GM19452 (cell line): ENCODE results near the gene HLA-DRB1.
"Not testable (repeated sequence)": the region's sequence is repeated elsewhere in the genome, so short reads cannot be mapped to it uniquely, and the experiment has no call there.

ENCODE experiments used
- ATAC-seq: cut with Tn5 transposase; IDR thresholded peaks from one replicate; pipeline ENCODE4 v1.9.1; 2021; ENCODE audit not compliant: unreplicated experiment

HLA-DRB1 gene

GRCh38 chr6:32589596-32590449, at the start of gene HLA-DRB1:
TSS of gene HLA-DRB1 (minus strand) at chr6:32589848. CDS start at chr6:32589742, 106 bp downstream.
- peak; percentile 84 for ATAC-seq

- ATAC-seq, result no peak
Measured at GRCh38 chr6:32638532-32639219, 49.0 kb upstream of the HLA-DRB1 start.

- ATAC-seq, result no peak
Measured at GRCh38 chr6:32637883-32638282, 48.2 kb upstream of the HLA-DRB1 start.

- ATAC-seq, result peak; percentile 54
Measured at GRCh38 chr6:32637219-32637880, 47.7 kb upstream of the HLA-DRB1 start, which contains the start of gene HLA-DQA1. TSS of gene HLA-DQA1 (plus strand) at chr6:32637406. CDS start at chr6:32637459, 53 bp downstream.

- ATAC-seq, result no peak
Measured at GRCh38 chr6:32635526-32636123, 46.0 kb upstream of the HLA-DRB1 start.

GRCh38 chr6:32629793-32630192, 40.1 kb upstream of the HLA-DRB1 start:
- not testable (repeated sequence) for ATAC-seq

- ATAC-seq, result no peak
Measured at GRCh38 chr6:32627831-32628230, 38.2 kb upstream of the HLA-DRB1 start.

- ATAC-seq, result no peak
Measured at GRCh38 chr6:32627249-32627648, 37.6 kb upstream of the HLA-DRB1 start.

- no peak for ATAC-seq
Measured at GRCh38 chr6:32625137-32625536, 35.5 kb upstream of the HLA-DRB1 start.

- ATAC-seq, result no peak
Measured at GRCh38 chr6:32624565-32624964, 34.9 kb upstream of the HLA-DRB1 start.

GRCh38 chr6:32623693-32624092, 34.0 kb upstream of the HLA-DRB1 start:
- no peak for ATAC-seq

- peak; percentile 72 for ATAC-seq
Measured at GRCh38 chr6:32622545-32623401, 33.1 kb upstream of the HLA-DRB1 start.

GRCh38 chr6:32621372-32621771, 31.7 kb upstream of the HLA-DRB1 start:
- no peak for ATAC-seq

GRCh38 chr6:32617751-32618150, 28.1 kb upstream of the HLA-DRB1 start:
- ATAC-seq, result no peak

- no peak for ATAC-seq
Measured at GRCh38 chr6:32615885-32616532, 26.4 kb upstream of the HLA-DRB1 start.

- ATAC-seq, result no peak
Measured at GRCh38 chr6:32614366-32615081, 24.9 kb upstream of the HLA-DRB1 start.

- no peak for ATAC-seq
Measured at GRCh38 chr6:32613475-32613874, 23.8 kb upstream of the HLA-DRB1 start.

GRCh38 chr6:32610682-32611296, 21.1 kb upstream of the HLA-DRB1 start:
- no peak for ATAC-seq
